Measurements from ENCODE around the gene BRD2.

BRD2 gene

GRCh38 chr6:33001685-33002084 is 33.3 kb downstream of the BRD2 start:
- no peak for DNase-seq

- no peak for DNase-seq
Observed at GRCh38 chr6:33004940-33005339, 36.5 kb downstream of the BRD2 start.

- DNase-seq = no peak
Observed at GRCh38 chr6:33007831-33008400, 39.5 kb downstream of the BRD2 start.

GRCh38 chr6:33008944-33009861 is 40.8 kb downstream of the BRD2 start, which contains the start of gene HLA-DOA:
Gene HLA-DOA (minus strand): TSS chr6:33009591.
- DNase-seq = peak; percentile 71

GRCh38 chr6:33010356-33010755 is 42.0 kb downstream of the BRD2 start:
- no peak for DNase-seq

GRCh38 chr6:33013608-33014007 is 45.2 kb downstream of the BRD2 start:
- no peak for DNase-seq

- peak; percentile 94 for DNase-seq
Observed at GRCh38 chr6:33014841-33015634, 46.6 kb downstream of the BRD2 start.

GRCh38 chr6:33015798-33016197 is 47.4 kb downstream of the BRD2 start:
- DNase-seq = no peak

- no peak for DNase-seq
Observed at GRCh38 chr6:33017018-33017417, 48.6 kb downstream of the BRD2 start.

GRCh38 chr6:33017694-33018353 is 49.4 kb downstream of the BRD2 start:
- no peak for DNase-seq

GRCh38 chr6:33018418-33018817 is 50.0 kb downstream of the BRD2 start:
- no peak for DNase-seq

GRCh38 chr6:33018904-33019303 is 50.5 kb downstream of the BRD2 start:
- no peak for DNase-seq

GRCh38 chr6:33019372-33019771 is 51.0 kb downstream of the BRD2 start:
- no peak for DNase-seq

- no peak for DNase-seq
Observed at GRCh38 chr6:33021917-33022316, 53.5 kb downstream of the BRD2 start.

- no peak for DNase-seq
Observed at GRCh38 chr6:33023536-33023935, 55.1 kb downstream of the BRD2 start.

- DNase-seq = no peak
Observed at GRCh38 chr6:33024521-33024920, 56.1 kb downstream of the BRD2 start.

GRCh38 chr6:33028220-33028849 is 59.9 kb downstream of the BRD2 start:
- DNase-seq = no peak

- DNase-seq = no peak
Observed at GRCh38 chr6:33029328-33030184, 61.2 kb downstream of the BRD2 start.

- no peak for DNase-seq
Observed at GRCh38 chr6:33030245-33030644, 61.9 kb downstream of the BRD2 start.

Data from eye (tissue), 1 donor.